ENCODE data around the gene TDRD12.
"Not testable (repeated sequence)": the region's sequence is repeated elsewhere in the genome, so short reads cannot be mapped to it uniquely, and the experiment has no call there.

TDRD12 gene

DNA sequence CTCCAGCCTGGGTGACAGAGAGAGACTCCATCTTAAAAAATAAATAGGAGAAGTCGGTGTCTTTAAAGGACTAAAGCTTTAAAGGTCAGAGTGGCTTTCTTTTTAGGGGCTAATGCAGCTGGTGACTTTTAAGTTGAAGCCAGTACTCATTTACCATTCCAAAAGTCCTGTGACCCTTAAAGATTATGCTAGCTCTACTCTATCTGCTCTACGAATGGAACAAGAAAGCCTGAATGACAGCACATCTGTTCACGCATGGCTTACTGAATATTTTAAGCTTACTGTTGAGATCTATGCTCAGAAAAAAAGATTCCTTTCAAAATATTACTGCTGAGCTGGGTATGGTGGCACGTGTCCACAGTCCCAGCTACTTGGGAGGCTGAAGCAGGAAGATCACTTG is 16.4 kb downstream of the TDRD12 start:
- no peak overlapping the region for H3K27ac ChIP-seq
- TF ChIP-seq, protein P1, sequence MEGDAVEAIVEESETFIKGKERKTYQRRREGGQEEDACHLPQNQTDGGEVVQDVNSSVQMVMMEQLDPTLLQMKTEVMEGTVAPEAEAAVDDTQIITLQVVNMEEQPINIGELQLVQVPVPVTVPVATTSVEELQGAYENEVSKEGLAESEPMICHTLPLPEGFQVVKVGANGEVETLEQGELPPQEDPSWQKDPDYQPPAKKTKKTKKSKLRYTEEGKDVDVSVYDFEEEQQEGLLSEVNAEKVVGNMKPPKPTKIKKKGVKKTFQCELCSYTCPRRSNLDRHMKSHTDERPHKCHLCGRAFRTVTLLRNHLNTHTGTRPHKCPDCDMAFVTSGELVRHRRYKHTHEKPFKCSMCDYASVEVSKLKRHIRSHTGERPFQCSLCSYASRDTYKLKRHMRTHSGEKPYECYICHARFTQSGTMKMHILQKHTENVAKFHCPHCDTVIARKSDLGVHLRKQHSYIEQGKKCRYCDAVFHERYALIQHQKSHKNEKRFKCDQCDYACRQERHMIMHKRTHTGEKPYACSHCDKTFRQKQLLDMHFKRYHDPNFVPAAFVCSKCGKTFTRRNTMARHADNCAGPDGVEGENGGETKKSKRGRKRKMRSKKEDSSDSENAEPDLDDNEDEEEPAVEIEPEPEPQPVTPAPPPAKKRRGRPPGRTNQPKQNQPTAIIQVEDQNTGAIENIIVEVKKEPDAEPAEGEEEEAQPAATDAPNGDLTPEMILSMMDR (conservative IDR thresholded peaks at IDR 0.05; ENCODE audit: low read depth, low read length): no peak
- H3K36me3 ChIP-seq (ENCODE audit: insufficient read depth): no peaks in the 10 kb centered on the region
- 0 out of 2 replicates have a peak, but pooled peaks cover 4% of the 10 kb centered on the region for H3K27me3 ChIP-seq (ENCODE audit: insufficient read depth, low read depth)
- no peak overlapping the region for H3K9ac ChIP-seq
- H2AFZ ChIP-seq (ENCODE audit: low read depth): no peak overlapping the region
- no peak overlapping the region for H3K4me2 ChIP-seq
- H3K4me3 ChIP-seq (IDR thresholded peaks at IDR 0.05; ENCODE audit: insufficient read depth, low read depth, low read length): no peak overlapping the region
- H4K20me1 ChIP-seq (ENCODE audit: insufficient read depth): no peaks in the 10 kb centered on the region
- H3K4me1 ChIP-seq (ENCODE audit: low read depth, poor library complexity, severe bottlenecking): no peaks in the 10 kb centered on the region
- H3K79me2 ChIP-seq (ENCODE audit: insufficient read depth, low read depth): no peaks in the 10 kb centered on the region

DNA sequence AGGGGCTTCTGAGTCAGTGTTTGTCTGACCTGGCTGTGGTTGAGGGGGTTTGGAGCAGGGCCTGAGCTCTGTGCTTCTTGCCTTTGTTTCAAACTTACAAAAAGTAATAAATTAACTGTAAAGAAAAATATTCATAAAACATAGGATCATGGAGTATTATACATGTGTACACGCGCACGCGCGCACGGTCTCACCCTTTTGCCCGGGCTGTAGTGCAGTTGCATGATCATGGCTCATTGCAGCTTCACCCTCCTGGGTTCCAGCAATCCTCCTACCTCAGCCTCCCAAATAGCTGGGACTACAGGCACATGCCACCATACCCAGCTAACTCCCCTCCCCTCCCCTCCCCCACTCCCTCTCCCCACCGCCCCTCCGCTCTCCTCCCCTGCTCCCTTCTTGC is 23.5 kb downstream of the TDRD12 start:
- Histone ChIP-seq H3K4me1 (ENCODE audit: low read depth, poor library complexity, severe bottlenecking) (peaks cover 26% of the 10 kb centered on the region), H2AFZ (ENCODE audit: low read depth) (no peak overlapping the region), H4K20me1 (ENCODE audit: insufficient read depth) (no peaks in the 10 kb centered on the region), H3K27me3 (ENCODE audit: insufficient read depth, low read depth) (0 out of 2 replicates have a peak, but pooled peaks cover 4% of the 10 kb centered on the region), H3K4me2 (no peak overlapping the region), H3K27ac (no peak overlapping the region), H3K79me2 (ENCODE audit: insufficient read depth, low read depth) (no peaks in the 10 kb centered on the region), H3K4me3 (IDR thresholded peaks at IDR 0.05; ENCODE audit: insufficient read depth, low read depth, low read length) (no peak overlapping the region), H3K9ac (no peak overlapping the region), H3K36me3 (ENCODE audit: insufficient read depth) (no peaks in the 10 kb centered on the region)
- TF ChIP-seq, protein P1 (conservative IDR thresholded peaks at IDR 0.05; ENCODE audit: low read depth, low read length): no peak

DNA sequence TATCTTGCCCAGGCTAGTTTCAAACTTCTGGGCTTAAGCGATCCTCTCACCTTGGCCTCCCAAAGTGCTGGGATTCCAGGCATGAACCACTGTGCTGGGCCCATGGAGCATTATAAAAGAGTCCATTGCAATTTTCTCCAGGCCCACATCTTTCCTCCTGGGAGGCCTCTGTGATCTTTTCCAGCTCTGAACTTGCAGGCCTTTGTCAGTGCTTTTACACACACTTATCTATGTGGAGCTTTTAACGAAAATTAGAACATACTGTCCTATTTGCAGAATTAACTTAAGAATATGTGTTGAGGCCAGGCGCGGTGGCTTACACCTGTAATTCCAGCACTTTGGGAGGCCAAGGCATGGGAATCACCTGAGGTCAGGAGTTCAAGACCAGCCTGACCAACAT is 23.9 kb downstream of the TDRD12 start:
- TF ChIP-seq, protein P1 (conservative IDR thresholded peaks at IDR 0.05; ENCODE audit: low read depth, low read length): no peak
- no peaks in the 10 kb centered on the region for H3K79me2 ChIP-seq (ENCODE audit: insufficient read depth, low read depth)
- no peaks in the 10 kb centered on the region for H3K36me3 ChIP-seq (ENCODE audit: insufficient read depth)
- no peak overlapping the region for H3K27ac ChIP-seq
- no peak overlapping the region for H3K9ac ChIP-seq
- H3K4me3 ChIP-seq (IDR thresholded peaks at IDR 0.05; ENCODE audit: insufficient read depth, low read depth, low read length): no peak overlapping the region
- no peak overlapping the region for H2AFZ ChIP-seq (ENCODE audit: low read depth)
- 0 out of 2 replicates have a peak, but pooled peaks cover 4% of the 10 kb centered on the region for H3K27me3 ChIP-seq (ENCODE audit: insufficient read depth, low read depth)
- H4K20me1 ChIP-seq (ENCODE audit: insufficient read depth): no peaks in the 10 kb centered on the region
- no peak overlapping the region for H3K4me2 ChIP-seq
- H3K4me1 ChIP-seq (ENCODE audit: low read depth, poor library complexity, severe bottlenecking): peaks cover 27% of the 10 kb centered on the region

GRCh38 chr19:32744555-32745325 is 25.2 kb downstream of the TDRD12 start:
- H3K36me3 ChIP-seq (ENCODE audit: insufficient read depth): no peaks in the 10 kb centered on the region
- H3K79me2 ChIP-seq (ENCODE audit: insufficient read depth, low read depth): no peaks in the 10 kb centered on the region
- H3K4me2 ChIP-seq: no peak overlapping the region
- H3K27me3 ChIP-seq (ENCODE audit: insufficient read depth, low read depth): 0 out of 2 replicates have a peak, but pooled peaks cover 4% of the 10 kb centered on the region
- H4K20me1 ChIP-seq (ENCODE audit: insufficient read depth): no peaks in the 10 kb centered on the region
- no peak overlapping the region for H3K4me3 ChIP-seq (IDR thresholded peaks at IDR 0.05; ENCODE audit: insufficient read depth, low read depth, low read length)
- H2AFZ ChIP-seq (ENCODE audit: low read depth): no peak overlapping the region
- H3K4me1 ChIP-seq (ENCODE audit: low read depth, poor library complexity, severe bottlenecking): peaks cover 34% of the 10 kb centered on the region
- no peak overlapping the region for H3K9ac ChIP-seq
- H3K27ac ChIP-seq: no peak overlapping the region
- TF ChIP-seq, protein P1 (conservative IDR thresholded peaks at IDR 0.05; ENCODE audit: low read depth, low read length): no peak

GRCh38 chr19:32745594-32746251 is 26.2 kb downstream of the TDRD12 start:
- not testable (repeated sequence) for H3K27me3 ChIP-seq (ENCODE audit: insufficient read depth, low read depth); H3K27ac ChIP-seq; H3K4me3 ChIP-seq (IDR thresholded peaks at IDR 0.05; ENCODE audit: insufficient read depth, low read depth, low read length); H3K9ac ChIP-seq; H2AFZ ChIP-seq (ENCODE audit: low read depth); H3K79me2 ChIP-seq (ENCODE audit: insufficient read depth, low read depth); H4K20me1 ChIP-seq (ENCODE audit: insufficient read depth); H3K36me3 ChIP-seq (ENCODE audit: insufficient read depth); H3K4me2 ChIP-seq
- peaks cover 34% of the 10 kb centered on the region for H3K4me1 ChIP-seq (ENCODE audit: low read depth, poor library complexity, severe bottlenecking)

DNA sequence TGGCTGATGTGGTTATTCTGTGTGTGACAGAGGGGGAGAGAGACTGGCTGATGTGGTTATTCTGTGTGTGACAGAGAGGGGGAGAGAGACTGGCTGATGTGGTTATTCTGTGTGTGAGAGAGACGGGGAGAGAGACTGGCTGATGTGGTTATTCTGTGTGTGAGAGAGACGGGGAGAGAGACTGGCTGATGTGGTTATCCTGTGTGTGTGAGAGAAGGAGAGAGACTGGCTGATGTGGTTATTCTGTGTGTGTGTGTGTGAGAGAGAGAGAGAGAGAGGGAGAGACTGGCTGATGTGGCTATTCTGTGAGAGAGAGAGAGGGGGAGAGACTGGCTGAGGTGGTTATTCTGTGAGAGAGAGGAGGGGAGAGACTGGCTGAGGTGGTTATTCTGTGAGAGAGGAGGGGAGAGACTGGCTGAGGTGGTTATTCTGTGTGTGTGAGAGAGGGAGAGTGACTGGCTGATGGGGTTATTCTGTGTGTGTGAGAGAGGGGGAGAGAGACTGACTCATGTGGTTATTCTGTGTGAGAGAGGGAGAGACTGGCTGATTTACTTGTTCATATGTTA is 27.1 kb downstream of the TDRD12 start:
- Histone ChIP-seq H3K4me1 (ENCODE audit: low read depth, poor library complexity, severe bottlenecking) (peaks cover 34% of the 10 kb centered on the region), H3K27ac (peak overlapping the region; percentile 10; the same call in 1 of the 2 replicates), H2AFZ (ENCODE audit: low read depth) (0 out of 2 replicates have a peak overlapping the region, but pooled peaks have one; percentile 23), H3K4me2 (peak overlapping the region; percentile 20)
- not testable (repeated sequence) for H3K36me3 ChIP-seq (ENCODE audit: insufficient read depth); H3K79me2 ChIP-seq (ENCODE audit: insufficient read depth, low read depth); H4K20me1 ChIP-seq (ENCODE audit: insufficient read depth); H3K9ac ChIP-seq; H3K4me3 ChIP-seq (IDR thresholded peaks at IDR 0.05; ENCODE audit: insufficient read depth, low read depth, low read length); H3K27me3 ChIP-seq (ENCODE audit: insufficient read depth, low read depth)
